HCT116 (cell line): Measurements from ENCODE around the gene SRP9. TPM values are rescaled to one million over a fixed set of nuclear protein-coding genes. Genes with fewer than 3 reads are reported as not detected.
"Not testable (repeated sequence)": the region's sequence is repeated elsewhere in the genome, so short reads cannot be mapped to it uniquely, and the experiment has no call there.

Source experiments
- ATAC-seq: fragments of 200-7000 bp; cut with Tn5 transposase; 2 replicates; pipeline ENCODE4 v1.9.1; 2020; ENCODE audit warnings: mild to moderate bottlenecking, moderate library complexity
- BruUV-seq: library from RNA; stranded (reverse); fragments of 400-500 nt; replicated peaks from 2 replicates; lab custom pipeline; 2021; lab: Mats Ljungman, UMichigan
- CTCF ChIA-PET: fragments of 300-600 bp; sonication (Branson Sonifier 250); formaldehyde crosslinking; loops from one replicate; lab custom pipeline; 2021; ENCODE audit warnings: antibody characterized with exemption; lab: Charles Lee
- POLR2A ChIA-PET: fragments of 300-600, 350-600 bp; sonication (Branson Sonifier 250); formaldehyde crosslinking; loops from one replicate; lab custom pipeline; 2021; ENCODE audit warnings: antibody characterized with exemption; lab: Charles Lee
- RAD21 ChIA-PET, 2 experiments: fragments of 300-600 bp; sonication (Branson Sonifier 250); formaldehyde crosslinking; loops; one replicate each; lab custom pipeline; 2023; ENCODE audit warnings: low total read pairs in 2 of 2; ENCODE audit not compliant: uncharacterized antibody in 2 of 2, unreplicated experiment in 2 of 2, low non-redundant PET in 1 of 2; lab: Charles Lee
- DNase-seq: peaks from one replicate; pipeline ENCODE4 v3.0.0-alpha.2; 2010; ENCODE audit warnings: low read depth, low spot score
- H2AFZ ChIP-seq: fragments of 200-600 bp; shearing (Covaris generic), sonication (generic); 2 replicates; pipeline ENCODE4 v1.6.1; 2017; ENCODE audit warnings: low read depth, mixed run types, mixed read lengths, antibody characterized with exemption, low read length; ENCODE audit not compliant: poor library complexity, severe bottlenecking
- H3K27ac ChIP-seq: 2 replicates; pipeline ENCODE4 v1.5.1; 2012; ENCODE audit warnings: low read depth, low read length
- H3K27me3 ChIP-seq: fragments of 200-600 bp; sonication (generic); 2 replicates; pipeline ENCODE4 v1.6.1; 2016; ENCODE audit warnings: mixed run types, low read length, mixed read lengths; ENCODE audit not compliant: insufficient read depth
- H3K36me3 ChIP-seq, 2 experiments: fragments of 200-500 bp in 1 of 2; fragments of 200-600 bp in 1 of 2; sonication (Bioruptor generic) in 1 of 2; sonication (generic) in 1 of 2; 2 replicates each; pipeline versions ENCODE4 v1.5.1 to v1.6.1; 2014 to 2016; ENCODE audit warnings: low read length in 2 of 2, inconsistent platforms in 1 of 2, mixed read lengths in 1 of 2, mixed run types in 1 of 2; ENCODE audit not compliant: insufficient read depth in 2 of 2, control insufficient read depth in 1 of 2
- H3K4me1 ChIP-seq, 2 experiments: fragments of 200-600 bp in 1 of 2; sonication (generic) in 1 of 2; 2 replicates each; pipeline versions ENCODE4 v1.5.1 to v1.6.1; 2012 to 2017; ENCODE audit warnings: low read length in 2 of 2, inconsistent platforms in 1 of 2, mild to moderate bottlenecking in 1 of 2, mixed read lengths in 1 of 2, mixed run types in 1 of 2, moderate library complexity in 1 of 2; ENCODE audit not compliant: insufficient read depth in 2 of 2, control insufficient read depth in 1 of 2
- H3K4me2 ChIP-seq: fragments of 200-600 bp; sonication (generic); 2 replicates; pipeline ENCODE4 v1.6.1; 2017; ENCODE audit warnings: mixed run types, low read length, mixed read lengths
- H3K4me3 ChIP-seq, 2 experiments: fragments of 200-600 bp in 1 of 2; sonication (generic) in 1 of 2; replicated peaks in 1 of 2; 2 replicates each; pipeline ENCODE4 v1.5.1; 2011 to 2016; ENCODE audit warnings: low read length in 2 of 2, control low read depth in 1 of 2, low read depth in 1 of 2, mild to moderate bottlenecking in 1 of 2, mixed read lengths in 1 of 2, mixed run types in 1 of 2
- H3K79me2 ChIP-seq: fragments of 200-600 bp; sonication (generic); 2 replicates; pipeline ENCODE4 v1.6.1; 2017; ENCODE audit warnings: mild to moderate bottlenecking, mixed run types, low read length, moderate library complexity, mixed read lengths; ENCODE audit not compliant: insufficient read depth
- H3K9ac ChIP-seq: fragments of 200-600 bp; sonication (generic); 2 replicates; pipeline ENCODE4 v1.6.1; 2016; ENCODE audit warnings: low read length, mixed read lengths
- H3K9me2 ChIP-seq: fragments of 200-600 bp; sonication (generic), shearing (Covaris generic); 2 replicates; pipeline ENCODE4 v1.6.1; 2017; ENCODE audit warnings: mixed run types, mild to moderate bottlenecking, moderate library complexity; ENCODE audit not compliant: insufficient read depth
- H3K9me3 ChIP-seq, 2 experiments: fragments of 200-500 bp in 1 of 2; fragments of 200-600 bp in 1 of 2; sonication (Bioruptor generic) in 1 of 2; sonication (generic) in 1 of 2; 2 replicates each; pipeline ENCODE4 v1.6.1; 2014 to 2017; ENCODE audit warnings: low read length in 2 of 2, mixed read lengths in 2 of 2, inconsistent platforms in 1 of 2, low read depth in 1 of 2, mild to moderate bottlenecking in 1 of 2, mixed run types in 1 of 2, moderate library complexity in 1 of 2; ENCODE audit not compliant: control insufficient read depth in 1 of 2, insufficient read depth in 1 of 2
- H4K20me1 ChIP-seq: fragments of 200-600 bp; sonication (generic), shearing (Covaris generic); 2 replicates; pipeline ENCODE4 v1.6.1; 2017; ENCODE audit warnings: mixed run types, mild to moderate bottlenecking, moderate library complexity; ENCODE audit not compliant: insufficient read depth
- CEBPB ChIP-seq: IDR thresholded peaks from 2 replicates; pipeline ENCODE4 v1.6.1; 2012; ENCODE audit warnings: low read depth
- CTCF ChIP-seq, 3 experiments: fragments of 200-600 bp in 1 of 3; sonication (generic) in 1 of 3; IDR thresholded peaks in 2 of 3; conservative IDR thresholded peaks in 1 of 3; 2 replicates each; pipeline ENCODE4 v1.5.1; 2012 to 2017; ENCODE audit warnings: low read depth in 2 of 3, low read length in 2 of 3, antibody characterized with exemption in 1 of 3, borderline replicate concordance in 1 of 3, control low read depth in 1 of 3, mild to moderate bottlenecking in 1 of 3, mixed read lengths in 1 of 3, mixed run types in 1 of 3, moderate library complexity in 1 of 3; ENCODE audit not compliant: insufficient read depth in 1 of 3
- EGR1 ChIP-seq: IDR thresholded peaks from 2 replicates; pipeline ENCODE4 v1.6.1; 2012; ENCODE audit warnings: low read depth
- ELF1 ChIP-seq: IDR thresholded peaks from 2 replicates; pipeline ENCODE4 v1.6.1; 2012; ENCODE audit warnings: low read depth, borderline replicate concordance
- JUND ChIP-seq: IDR thresholded peaks from 2 replicates; pipeline ENCODE4 v1.6.1; 2012
- MAX ChIP-seq: IDR thresholded peaks from 2 replicates; pipeline ENCODE4 v1.6.1; 2012
- POLR2A ChIP-seq: IDR thresholded peaks from 2 replicates; pipeline ENCODE4 v1.7.0; 2011; ENCODE audit warnings: borderline replicate concordance; ENCODE audit not compliant: insufficient read depth, insufficient read length; ENCODE audit errors: extremely low read depth
- ZBTB33 ChIP-seq: IDR thresholded peaks from 2 replicates; pipeline ENCODE4 v1.6.1; 2011; ENCODE audit warnings: mild to moderate bottlenecking, low read length, moderate library complexity; ENCODE audit not compliant: insufficient replicate concordance; ENCODE audit errors: extremely low read depth
- ZNF274 ChIP-seq: fragments of 200-500 bp; sonication (Bioruptor generic); IDR thresholded peaks from 2 replicates; pipeline ENCODE4 v1.6.1; 2014; ENCODE audit warnings: mild to moderate bottlenecking, low read depth, low read length, inconsistent platforms
- intact Hi-C: fragments of 100-400 bp; cut with micrococcal nuclease; formaldehyde crosslinking; loops from 2 replicates; pipeline ENCODE4 v1.10.0; 2022
- total RNA-seq: library from RNA; stranded (reverse); gene quantifications from one replicate; pipeline ENCODE4 v1.2.1, GENCODE V29; 2021; ENCODE audit not compliant: unreplicated experiment

SRP9 gene
- total RNA-seq, 1 experiment from 2014 or later, result 220 TPM

DNA sequence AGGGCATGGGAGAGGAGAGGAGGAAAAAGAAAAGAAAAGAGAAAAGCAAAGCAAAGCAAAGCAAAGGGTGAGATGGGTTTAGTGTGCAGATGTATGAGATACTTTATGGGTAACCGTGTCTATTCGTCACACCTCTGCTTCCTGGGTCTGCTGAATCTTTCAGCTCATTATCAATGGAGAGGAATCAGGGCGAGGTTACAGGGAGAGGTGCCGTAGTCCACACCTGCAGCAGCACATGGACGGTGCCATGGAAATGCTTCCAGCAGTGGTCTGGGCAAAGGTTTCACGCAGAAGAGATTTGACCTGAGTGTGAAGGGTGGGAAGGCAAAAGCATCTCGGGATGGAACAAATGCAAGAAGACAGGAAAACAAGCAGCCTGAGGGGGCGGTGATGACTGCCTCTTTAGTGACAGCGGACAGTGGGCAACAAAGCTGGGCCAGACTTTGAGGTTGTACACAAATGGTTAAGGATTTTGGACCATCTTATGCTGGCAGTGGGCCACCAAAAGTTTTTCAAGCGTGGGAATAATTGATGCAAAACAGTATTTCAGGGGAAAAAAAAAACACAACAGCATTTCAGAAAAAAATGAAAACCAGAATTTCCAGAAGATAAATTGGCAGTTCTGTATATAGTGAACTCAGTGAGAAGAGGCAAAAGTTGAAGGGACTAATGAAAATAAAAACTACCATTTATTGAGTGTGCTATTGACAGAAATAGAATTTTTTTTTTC, 19.5 kb upstream of the SRP9 start:
- peaks cover 11 to 13% of the 10 kb centered on the region in 2 experiments for H3K4me1 ChIP-seq
- RAD21 ChIA-PET, result no interaction called here

GRCh38 chr1:225759972-225760371, 17.7 kb upstream of the SRP9 start:
- CTCF ChIA-PET, ATAC-seq, H3K4me2 ChIP-seq, H3K9me2 ChIP-seq, DNase-seq, H3K27me3 ChIP-seq, H2AFZ ChIP-seq, RAD21 ChIA-PET, BruUV-seq, H3K4me3 ChIP-seq, H3K79me2 ChIP-seq, POLR2A ChIA-PET, H3K9ac ChIP-seq, H4K20me1 ChIP-seq, intact Hi-C loops, H3K9me3 ChIP-seq, H3K27ac ChIP-seq, H3K36me3 ChIP-seq: not testable (repeated sequence)
- peaks cover 9 to 13% of the 10 kb centered on the region in 2 experiments for H3K4me1 ChIP-seq

More for the DNA sequence above, 19.5 kb upstream of the SRP9 start:
- no peak overlapping the region for H3K27ac ChIP-seq
- CTCF ChIA-PET, result no interaction called here
- no peaks in the 10 kb centered on the region for H3K27me3 ChIP-seq
- no peak overlapping the region for H3K4me3 ChIP-seq
- ATAC-seq (no peak), DNase-seq (no peak)
- no peaks in the 10 kb centered on the region for H3K9me3 ChIP-seq
- no peak overlapping the region for H3K4me2 ChIP-seq
- no peaks in the 10 kb centered on the region for H3K79me2 ChIP-seq
- H3K36me3 ChIP-seq, result no peaks in the 10 kb centered on the region
- no TSS peak for BruUV-seq
- TF ChIP-seq EGR1 (no peak), ZBTB33 (no peak), ZNF274 (no peak), CEBPB (no peak), CTCF (IDR thresholded peaks at IDR 0.05 in 2 of 3, conservative IDR thresholded peaks at IDR 0.05 in 1 of 3; ENCODE audit: borderline replicate concordance in 1 of 3, insufficient read depth in 1 of 3, low read depth in 2 of 3, low read length in 2 of 3) (no peak), MAX (no peak), POLR2A (no peak), ELF1 (no peak), JUND (no peak)
- POLR2A ChIA-PET, result no interaction called here
- H3K9ac ChIP-seq, result no peak overlapping the region
- intact Hi-C loops, result no loop called here
- no peak overlapping the region for H2AFZ ChIP-seq
- no peaks in the 10 kb centered on the region for H3K9me2 ChIP-seq
- no peaks in the 10 kb centered on the region for H4K20me1 ChIP-seq
